HCT116 (cell line): ENCODE measurements around the gene C1orf174.

Source experiments
- CTCF ChIP-seq, 3 experiments: fragments of 200-600 bp in 1 of 3; sonication (generic) in 1 of 3; IDR thresholded peaks in 2 of 3; conservative IDR thresholded peaks in 1 of 3; 2 replicates each; pipeline ENCODE4 v1.5.1; 2012 to 2017; ENCODE audit warnings: low read depth in 2 of 3, low read length in 2 of 3, antibody characterized with exemption in 1 of 3, borderline replicate concordance in 1 of 3, control low read depth in 1 of 3, mild to moderate bottlenecking in 1 of 3, mixed read lengths in 1 of 3, mixed run types in 1 of 3, moderate library complexity in 1 of 3; ENCODE audit not compliant: insufficient read depth in 1 of 3
- ELF1 ChIP-seq: IDR thresholded peaks from 2 replicates; pipeline ENCODE4 v1.6.1; 2012; ENCODE audit warnings: low read depth, borderline replicate concordance
- ZFX ChIP-seq: fragments of 450-650 bp; IDR thresholded peaks from 2 replicates; pipeline ENCODE4 v1.6.1; 2017
- TF ChIP-seq, protein P1 (sequence below): IDR thresholded peaks from 2 replicates; pipeline ENCODE4 v1.6.1; 2012; ENCODE audit warnings: low read depth

DNA sequence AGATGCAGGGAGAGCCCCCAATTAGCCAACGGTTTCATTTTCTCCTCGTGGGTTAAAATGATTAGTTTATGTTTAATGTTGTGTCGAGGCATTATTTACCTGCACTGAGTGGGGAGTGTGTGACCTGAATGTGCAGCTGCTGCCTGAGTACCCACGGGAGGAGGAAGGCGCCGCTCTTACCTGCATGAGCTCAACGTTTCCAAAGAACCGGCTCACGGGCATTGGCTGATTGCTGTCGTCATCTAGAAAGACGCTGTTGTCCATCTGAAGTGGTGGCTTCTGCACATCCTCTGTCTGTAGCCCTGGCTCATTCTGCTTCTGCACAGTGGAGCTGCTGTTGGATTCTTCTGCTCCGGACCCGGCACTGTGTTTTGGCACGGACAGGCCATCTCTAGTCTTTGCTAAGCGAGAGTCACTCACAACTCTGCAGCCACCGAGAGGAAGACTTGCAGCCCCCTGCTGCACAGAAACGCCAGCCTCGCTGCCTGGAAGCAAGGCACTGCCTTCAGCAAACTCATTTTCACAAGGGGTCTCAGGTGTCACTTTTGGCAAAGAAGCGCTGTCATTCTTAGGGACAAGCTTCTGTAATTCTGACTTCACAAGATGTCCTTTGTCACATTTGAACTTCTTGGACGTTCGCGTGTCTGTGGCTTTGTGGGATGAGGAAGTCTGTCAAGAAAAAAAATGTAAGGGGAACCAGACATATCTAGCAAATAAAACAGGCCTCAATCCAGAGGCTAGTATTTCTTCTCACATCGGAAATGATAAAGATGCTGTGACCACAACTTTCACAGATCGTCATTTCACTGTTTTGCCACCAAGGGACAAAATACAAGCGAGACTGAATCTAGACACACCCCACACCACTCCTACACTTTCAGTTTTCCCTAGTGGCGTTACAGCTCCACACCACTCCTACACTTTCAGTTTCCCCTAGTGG lies 9.4 kb downstream of the C1orf174 start:
- TF ChIP-seq CTCF (IDR thresholded peaks at IDR 0.05 in 2 of 3, conservative IDR thresholded peaks at IDR 0.05 in 1 of 3; ENCODE audit: borderline replicate concordance in 1 of 3, insufficient read depth in 1 of 3, low read depth in 2 of 3, low read length in 2 of 3) (no peak), ZFX (no peak), ELF1 (no peak)
- TF ChIP-seq, protein P1, sequence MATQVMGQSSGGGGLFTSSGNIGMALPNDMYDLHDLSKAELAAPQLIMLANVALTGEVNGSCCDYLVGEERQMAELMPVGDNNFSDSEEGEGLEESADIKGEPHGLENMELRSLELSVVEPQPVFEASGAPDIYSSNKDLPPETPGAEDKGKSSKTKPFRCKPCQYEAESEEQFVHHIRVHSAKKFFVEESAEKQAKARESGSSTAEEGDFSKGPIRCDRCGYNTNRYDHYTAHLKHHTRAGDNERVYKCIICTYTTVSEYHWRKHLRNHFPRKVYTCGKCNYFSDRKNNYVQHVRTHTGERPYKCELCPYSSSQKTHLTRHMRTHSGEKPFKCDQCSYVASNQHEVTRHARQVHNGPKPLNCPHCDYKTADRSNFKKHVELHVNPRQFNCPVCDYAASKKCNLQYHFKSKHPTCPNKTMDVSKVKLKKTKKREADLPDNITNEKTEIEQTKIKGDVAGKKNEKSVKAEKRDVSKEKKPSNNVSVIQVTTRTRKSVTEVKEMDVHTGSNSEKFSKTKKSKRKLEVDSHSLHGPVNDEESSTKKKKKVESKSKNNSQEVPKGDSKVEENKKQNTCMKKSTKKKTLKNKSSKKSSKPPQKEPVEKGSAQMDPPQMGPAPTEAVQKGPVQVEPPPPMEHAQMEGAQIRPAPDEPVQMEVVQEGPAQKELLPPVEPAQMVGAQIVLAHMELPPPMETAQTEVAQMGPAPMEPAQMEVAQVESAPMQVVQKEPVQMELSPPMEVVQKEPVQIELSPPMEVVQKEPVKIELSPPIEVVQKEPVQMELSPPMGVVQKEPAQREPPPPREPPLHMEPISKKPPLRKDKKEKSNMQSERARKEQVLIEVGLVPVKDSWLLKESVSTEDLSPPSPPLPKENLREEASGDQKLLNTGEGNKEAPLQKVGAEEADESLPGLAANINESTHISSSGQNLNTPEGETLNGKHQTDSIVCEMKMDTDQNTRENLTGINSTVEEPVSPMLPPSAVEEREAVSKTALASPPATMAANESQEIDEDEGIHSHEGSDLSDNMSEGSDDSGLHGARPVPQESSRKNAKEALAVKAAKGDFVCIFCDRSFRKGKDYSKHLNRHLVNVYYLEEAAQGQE: no peak
